Activated T-helper 17 cell treated with anti-CD3 and anti-CD28 coated beads, Interleukin-2, amount 50 U/mL, for 72 hours (primary cell): Measurements from ENCODE around the gene DNAJC30. TPM values are rescaled to one million over a fixed set of nuclear protein-coding genes. Genes with fewer than 3 reads are reported as not detected.

Experiments
- ATAC-seq: fragments of 150-1000 bp; cut with Tn5 transposase; replicated peaks from 2 replicates; pipeline ENCODE4 v1.10.0; 2021; ENCODE audit warnings: mild to moderate bottlenecking, moderate library complexity
- H3K27ac Mint-ChIP-seq: one replicate; pipeline ENCODE4 v1.8.0; 2022; ENCODE audit warnings: mixed read lengths
- H3K27me3 Mint-ChIP-seq: one replicate; pipeline ENCODE4 v1.8.0; 2022; ENCODE audit warnings: mixed read lengths
- H3K36me3 Mint-ChIP-seq: one replicate; pipeline ENCODE4 v1.8.0; 2022; ENCODE audit warnings: low read depth, mild to moderate bottlenecking, mixed read lengths
- H3K4me1 Mint-ChIP-seq: one replicate; pipeline ENCODE4 v1.8.0; 2022; ENCODE audit warnings: mixed read lengths
- H3K4me3 Mint-ChIP-seq: one replicate; pipeline ENCODE4 v1.8.0; 2022; ENCODE audit warnings: mild to moderate bottlenecking, mixed read lengths
- H3K9me3 Mint-ChIP-seq: one replicate; pipeline ENCODE4 v1.8.0; 2022; ENCODE audit warnings: mixed read lengths
- total RNA-seq, 2 donors: library from RNA; stranded (reverse); gene quantifications; one replicate each; pipeline ENCODE4 v1.2.3, GENCODE V29; 2022

The DNAJC30 gene
- total RNA-seq, 2 donors from 2014 or later, result 5.3 to 7.6 TPM

GRCh38 chr7:73703225-73703624, 20.0 kb upstream of the DNAJC30 start:
- peaks cover 10% of the 10 kb centered on the region for H3K4me1 Mint-ChIP-seq
- no peaks in the 10 kb centered on the region for H3K27me3 Mint-ChIP-seq

DNA sequence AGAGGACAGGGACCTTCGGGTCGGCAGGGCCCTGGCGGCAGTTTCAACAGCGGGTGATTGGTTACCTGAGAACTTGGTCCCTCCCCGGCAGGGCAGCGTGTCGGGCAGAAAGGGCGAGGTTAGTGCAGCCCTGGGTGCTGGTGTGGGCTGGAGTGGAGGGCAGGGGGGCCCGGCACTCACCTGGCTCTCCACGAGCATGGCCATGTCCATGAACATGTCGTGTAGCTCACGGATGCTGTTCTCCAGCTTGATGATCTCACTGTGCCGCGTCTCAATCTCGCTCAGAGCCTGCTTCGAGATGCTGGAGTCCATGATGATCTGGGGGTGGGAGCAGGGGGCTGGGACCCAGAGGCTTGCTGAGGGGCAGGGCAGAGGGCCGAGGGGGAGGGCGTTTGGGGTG, 19.4 kb upstream of the DNAJC30 start:
- H3K4me1 Mint-ChIP-seq, result peaks cover 10% of the 10 kb centered on the region
- H3K9me3 Mint-ChIP-seq, result no peaks in the 10 kb centered on the region
- no peak for ATAC-seq
- no peak overlapping the region for H3K4me3 Mint-ChIP-seq
- H3K27ac Mint-ChIP-seq, result no peak overlapping the region
- H3K36me3 Mint-ChIP-seq, result peaks cover 65% of the 10 kb centered on the region
- H3K27me3 Mint-ChIP-seq, result no peaks in the 10 kb centered on the region

More at GRCh38 chr7:73703225-73703624, 20.0 kb upstream of the DNAJC30 start:
- ATAC-seq, result no peak
- Mint-ChIP-seq H3K27ac (no peak overlapping the region), H3K36me3 (peaks cover 59% of the 10 kb centered on the region), H3K4me3 (no peak overlapping the region), H3K9me3 (no peaks in the 10 kb centered on the region)

- Mint-ChIP-seq H3K27me3 (no peaks in the 10 kb centered on the region), H3K9me3 (no peaks in the 10 kb centered on the region), H3K4me1 (peaks cover 10% of the 10 kb centered on the region), H3K36me3 (peaks cover 65% of the 10 kb centered on the region), H3K4me3 (no peak overlapping the region), H3K27ac (peak overlapping the region; percentile 56)
- no peak for ATAC-seq
These were observed 19.0 kb upstream of the DNAJC30 start for GRCh38 chr7:73702226-73702625.

DNA sequence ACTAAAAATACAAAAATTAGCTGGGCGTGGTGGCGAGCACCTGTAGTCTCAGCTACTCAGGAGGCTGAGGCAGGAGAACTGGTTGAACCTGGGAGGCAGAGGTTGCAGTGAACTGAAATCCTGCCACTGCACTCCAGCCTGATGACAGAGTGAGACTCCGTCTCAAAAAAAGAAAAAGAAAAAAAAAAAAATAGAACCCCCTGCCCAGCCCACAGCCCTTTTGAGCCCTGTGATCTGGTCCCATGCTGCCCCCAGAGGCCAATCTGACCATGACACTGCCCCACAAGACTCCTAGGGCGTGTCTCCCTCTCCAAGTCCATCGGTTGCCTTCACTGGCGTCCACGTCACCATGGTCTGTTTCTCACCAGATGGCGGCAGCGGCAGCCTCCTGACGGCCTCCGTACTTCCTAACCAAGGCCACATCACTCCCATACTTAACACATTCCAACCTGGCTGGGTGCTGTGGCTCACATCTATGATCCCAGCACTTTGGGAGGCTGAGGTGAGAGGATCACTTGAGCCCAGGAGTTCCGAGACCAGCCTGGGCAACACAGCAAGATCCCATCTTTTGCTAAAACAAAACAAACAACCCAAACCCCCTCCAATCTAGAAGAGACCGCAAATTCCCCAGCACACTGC, 18.2 kb upstream of the DNAJC30 start:
- Mint-ChIP-seq H3K27me3 (no peaks in the 10 kb centered on the region), H3K36me3 (peaks cover 65% of the 10 kb centered on the region), H3K4me3 (no peak overlapping the region), H3K9me3 (no peaks in the 10 kb centered on the region), H3K4me1 (peaks cover 8% of the 10 kb centered on the region), H3K27ac (peak overlapping the region; percentile 56)
- peak; percentile 33 for ATAC-seq

DNA sequence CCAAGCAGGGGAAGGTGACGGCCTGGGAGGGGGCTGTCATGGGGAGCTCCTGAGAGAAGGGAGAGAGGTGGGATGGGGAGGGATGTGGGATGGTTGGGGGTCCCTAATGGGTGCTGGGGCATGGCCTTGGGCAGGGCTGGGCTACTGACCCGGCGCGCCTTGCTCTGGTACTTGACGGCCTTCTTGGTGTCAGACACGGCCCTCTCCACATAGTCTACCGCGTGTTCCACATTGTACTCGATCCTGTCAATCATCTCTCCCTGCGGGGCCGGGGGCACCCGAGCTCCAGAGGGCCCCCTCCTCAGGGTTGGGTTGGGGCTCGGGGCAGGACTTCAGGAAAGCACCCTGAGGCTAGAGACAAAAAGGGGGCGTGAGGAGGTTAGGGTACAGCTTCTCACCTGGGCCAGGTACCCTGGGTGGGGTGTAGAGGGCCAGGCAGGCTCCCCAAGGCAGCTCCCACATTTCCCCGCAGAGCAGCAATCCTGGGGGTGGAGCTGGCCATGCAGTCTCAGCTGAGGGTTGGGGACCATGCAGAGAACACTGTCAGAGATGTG, 17.4 kb upstream of the DNAJC30 start:
- Mint-ChIP-seq H3K9me3 (no peaks in the 10 kb centered on the region), H3K36me3 (peaks cover 66% of the 10 kb centered on the region), H3K4me3 (no peak overlapping the region), H3K27ac (no peak overlapping the region), H3K4me1 (peaks cover 6% of the 10 kb centered on the region), H3K27me3 (no peaks in the 10 kb centered on the region)
- ATAC-seq, result no peak

DNA sequence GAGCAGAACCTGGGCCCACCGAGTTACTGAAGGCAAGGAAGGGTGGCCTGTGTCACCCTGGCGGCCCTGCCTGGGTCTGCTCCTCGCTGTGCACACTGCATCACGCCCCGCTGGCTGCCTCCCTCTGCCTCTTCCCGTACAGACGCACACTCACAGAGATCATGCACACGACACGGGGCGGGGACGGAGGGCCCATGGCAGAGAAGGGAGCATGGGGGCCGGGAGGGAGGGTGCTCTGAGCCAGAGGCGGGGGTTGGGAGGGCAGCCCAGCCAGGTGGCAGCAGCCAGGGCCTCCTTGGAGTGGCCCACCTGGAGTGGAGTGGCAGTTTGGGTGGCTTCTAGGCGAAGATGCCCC, 16.8 kb upstream of the DNAJC30 start:
- no peak overlapping the region for H3K27ac Mint-ChIP-seq
- no peaks in the 10 kb centered on the region for H3K27me3 Mint-ChIP-seq
- no peak for ATAC-seq
- no peaks in the 10 kb centered on the region for H3K9me3 Mint-ChIP-seq
- no peak overlapping the region for H3K4me3 Mint-ChIP-seq
- peaks cover 9% of the 10 kb centered on the region for H3K4me1 Mint-ChIP-seq
- peaks cover 72% of the 10 kb centered on the region for H3K36me3 Mint-ChIP-seq

GRCh38 chr7:73699370-73700068, 16.3 kb upstream of the DNAJC30 start:
- peaks cover 9% of the 10 kb centered on the region for H3K4me1 Mint-ChIP-seq
- H3K27me3 Mint-ChIP-seq, result no peaks in the 10 kb centered on the region
- H3K9me3 Mint-ChIP-seq, result no peaks in the 10 kb centered on the region
- no peak overlapping the region for H3K4me3 Mint-ChIP-seq
- H3K36me3 Mint-ChIP-seq, result peaks cover 78% of the 10 kb centered on the region
- no peak for ATAC-seq
- no peak overlapping the region for H3K27ac Mint-ChIP-seq

GRCh38 chr7:73698410-73698809, 15.2 kb upstream of the DNAJC30 start:
- Mint-ChIP-seq H3K9me3 (no peaks in the 10 kb centered on the region), H3K4me1 (peaks cover 13% of the 10 kb centered on the region), H3K36me3 (peaks cover 84% of the 10 kb centered on the region), H3K27ac (no peak overlapping the region), H3K4me3 (no peak overlapping the region), H3K27me3 (no peaks in the 10 kb centered on the region)
- no peak for ATAC-seq

DNA sequence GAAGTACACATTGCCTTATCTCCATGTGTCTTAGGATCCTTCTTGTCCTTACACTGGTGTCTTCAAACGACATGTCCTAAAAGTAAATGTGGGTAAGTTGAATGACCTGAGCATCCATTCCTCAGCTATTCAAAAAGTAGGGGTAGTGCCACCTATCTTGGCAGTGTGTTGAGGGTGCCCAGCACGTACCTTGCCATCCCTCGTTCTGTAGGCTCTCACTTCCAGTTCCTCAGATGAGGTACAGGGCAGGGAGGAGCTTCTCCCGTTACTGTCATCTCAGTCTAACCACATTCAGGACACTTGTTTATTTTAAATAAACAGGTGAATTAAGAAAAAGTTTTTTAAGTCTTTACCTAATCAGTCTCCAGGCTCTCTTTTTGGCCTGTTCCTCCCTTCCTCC, 13.1 kb upstream of the DNAJC30 start:
- Mint-ChIP-seq H3K4me1 (peaks cover 13% of the 10 kb centered on the region), H3K36me3 (peaks cover 92% of the 10 kb centered on the region), H3K4me3 (no peak overlapping the region), H3K27ac (no peak overlapping the region), H3K9me3 (no peaks in the 10 kb centered on the region), H3K27me3 (no peaks in the 10 kb centered on the region)
- ATAC-seq, result no peak

DNA sequence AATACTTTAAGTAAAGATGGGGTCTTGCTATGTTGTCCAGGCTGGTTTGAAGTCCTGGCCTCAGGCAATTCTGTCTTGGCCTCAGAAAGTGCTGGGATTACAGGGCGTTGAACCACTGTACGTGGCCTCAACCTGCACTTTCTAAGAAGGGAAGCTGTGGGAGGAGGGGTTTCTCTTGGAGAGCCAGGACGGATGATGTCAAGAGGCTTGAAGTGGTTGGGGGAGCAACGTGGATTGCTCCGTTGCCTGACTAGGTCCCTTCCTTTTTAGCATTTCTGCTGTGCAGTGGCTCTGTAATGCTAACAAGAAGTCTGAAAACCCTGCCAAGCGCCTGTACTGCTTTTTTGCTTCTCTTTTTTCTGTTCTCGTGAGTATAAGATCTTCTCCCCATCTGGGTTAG, 7.4 kb upstream of the DNAJC30 start:
- Mint-ChIP-seq H3K4me3 (no peak overlapping the region), H3K9me3 (no peaks in the 10 kb centered on the region), H3K27me3 (no peaks in the 10 kb centered on the region), H3K36me3 (peaks cover 92% of the 10 kb centered on the region), H3K27ac (no peak overlapping the region), H3K4me1 (peaks cover 26% of the 10 kb centered on the region)
- no peak for ATAC-seq

GRCh38 chr7:73688288-73688687, 5.0 kb upstream of the DNAJC30 start:
- no peaks in the 10 kb centered on the region for H3K27me3 Mint-ChIP-seq
- peaks cover 85% of the 10 kb centered on the region for H3K36me3 Mint-ChIP-seq

GRCh38 chr7:73685311-73685710, 2.1 kb upstream of the DNAJC30 start:
- Mint-ChIP-seq H3K9me3 (no peaks in the 10 kb centered on the region), H3K27me3 (no peaks in the 10 kb centered on the region), H3K36me3 (peaks cover 67% of the 10 kb centered on the region), H3K27ac (no peak overlapping the region), H3K4me3 (peak overlapping the region; percentile 97), H3K4me1 (peaks cover 21% of the 10 kb centered on the region)
- no peak for ATAC-seq

More at GRCh38 chr7:73688288-73688687, 5.0 kb upstream of the DNAJC30 start:
- Mint-ChIP-seq H3K9me3 (no peaks in the 10 kb centered on the region), H3K27ac (no peak overlapping the region), H3K4me1 (peaks cover 19% of the 10 kb centered on the region), H3K4me3 (no peak overlapping the region)
- ATAC-seq, result no peak

DNA sequence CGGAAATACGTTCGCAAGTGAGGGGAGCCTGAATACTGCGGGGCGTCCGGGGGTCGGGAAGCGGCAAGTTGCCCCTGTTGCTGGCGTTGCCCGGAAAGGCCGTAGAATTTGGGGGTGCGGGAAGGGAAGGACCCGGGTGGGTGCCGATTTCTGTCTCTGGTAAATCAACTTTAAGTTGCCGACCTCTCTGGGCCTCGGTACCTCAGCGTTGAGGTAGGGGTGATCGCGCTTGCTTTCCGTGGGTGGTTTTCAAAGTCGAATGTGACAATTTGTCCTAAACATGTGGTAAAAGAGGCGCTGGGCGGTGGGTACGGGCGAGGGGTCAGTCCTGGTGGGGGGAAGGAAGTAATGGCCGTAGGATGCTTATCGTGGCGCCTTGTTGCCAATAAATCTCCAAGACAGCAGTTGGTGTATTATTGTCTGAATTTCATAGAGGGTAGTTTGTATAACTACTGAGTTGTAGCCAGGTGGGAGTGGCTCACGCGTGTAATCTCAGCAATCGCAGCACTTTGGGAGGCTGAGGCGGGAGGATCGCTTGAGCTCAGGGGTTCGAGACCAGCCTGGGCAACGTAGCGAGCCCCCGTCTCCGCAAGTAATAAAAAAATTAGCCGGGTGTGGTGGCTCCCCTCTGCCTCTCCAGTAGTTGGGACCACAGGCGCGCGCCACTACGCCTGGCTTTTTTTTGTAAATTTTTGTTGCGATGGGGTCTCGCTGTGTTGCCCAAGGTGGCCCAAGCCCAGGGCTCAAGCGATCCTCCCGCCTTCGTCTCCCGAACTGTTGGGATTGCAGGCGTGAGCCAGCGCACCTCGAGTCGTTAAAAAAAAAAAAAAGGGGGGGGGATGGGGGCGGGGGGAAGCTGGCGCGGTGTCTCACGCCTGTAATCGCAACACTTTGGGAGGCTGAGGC, 788 bp upstream of the DNAJC30 start:
- Mint-ChIP-seq H3K4me3 (peak overlapping the region; percentile 97), H3K27me3 (no peaks in the 10 kb centered on the region), H3K4me1 (peaks cover 15% of the 10 kb centered on the region), H3K27ac (peak overlapping the region; percentile 96), H3K36me3 (peaks cover 56% of the 10 kb centered on the region), H3K9me3 (no peaks in the 10 kb centered on the region)
- no peak for ATAC-seq

GRCh38 chr7:73682745-73683055, 553 bp downstream of the DNAJC30 start:
- no peaks in the 10 kb centered on the region for H3K27me3 Mint-ChIP-seq
- peaks cover 8% of the 10 kb centered on the region for H3K4me1 Mint-ChIP-seq
- H3K9me3 Mint-ChIP-seq, result no peaks in the 10 kb centered on the region
- H3K36me3 Mint-ChIP-seq, result peaks cover 56% of the 10 kb centered on the region
- no peak for ATAC-seq
- H3K4me3 Mint-ChIP-seq, result peak overlapping the region; percentile 97
- H3K27ac Mint-ChIP-seq, result peak overlapping the region; percentile 56
